HG02870 (cell line): ENCODE data around the gene TEDC2.
"Not testable (repeated sequence)": the region's sequence is repeated elsewhere in the genome, so short reads cannot be mapped to it uniquely, and the experiment has no call there.

Experiments used
- ATAC-seq: cut with Tn5 transposase; IDR thresholded peaks from one replicate; pipeline ENCODE4 v1.9.1; 2021; ENCODE audit warnings: mild to moderate bottlenecking, moderate library complexity; ENCODE audit not compliant: unreplicated experiment

TEDC2 gene

GRCh38 chr16:2437032-2437790 lies 22.7 kb upstream of the TEDC2 start:
- no peak for ATAC-seq

DNA sequence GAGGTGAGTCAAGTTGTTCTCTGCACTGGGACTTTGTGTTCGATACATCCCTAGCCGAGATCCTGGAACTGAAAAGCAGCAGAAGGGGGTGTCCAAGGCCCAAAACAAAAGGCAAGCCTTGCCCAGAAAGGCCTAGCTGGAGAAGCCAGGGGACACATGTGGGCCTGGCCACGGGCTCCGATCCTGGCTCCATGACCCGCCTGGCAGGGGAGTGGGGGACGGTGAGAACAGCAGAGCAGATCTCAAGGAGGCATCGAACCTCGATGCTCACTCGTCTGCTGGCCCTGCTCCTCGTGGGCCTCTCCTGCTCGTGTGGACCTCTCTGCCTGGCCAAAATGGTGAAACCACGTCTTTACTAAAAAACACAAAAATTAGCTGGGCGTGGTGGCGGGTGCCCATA lies 21.8 kb upstream of the TEDC2 start:
- no peak for ATAC-seq

GRCh38 chr16:2439598-2439997 lies 20.3 kb upstream of the TEDC2 start:
- no peak for ATAC-seq

GRCh38 chr16:2441143-2441804 lies 18.6 kb upstream of the TEDC2 start:
- ATAC-seq = not testable (repeated sequence)

DNA sequence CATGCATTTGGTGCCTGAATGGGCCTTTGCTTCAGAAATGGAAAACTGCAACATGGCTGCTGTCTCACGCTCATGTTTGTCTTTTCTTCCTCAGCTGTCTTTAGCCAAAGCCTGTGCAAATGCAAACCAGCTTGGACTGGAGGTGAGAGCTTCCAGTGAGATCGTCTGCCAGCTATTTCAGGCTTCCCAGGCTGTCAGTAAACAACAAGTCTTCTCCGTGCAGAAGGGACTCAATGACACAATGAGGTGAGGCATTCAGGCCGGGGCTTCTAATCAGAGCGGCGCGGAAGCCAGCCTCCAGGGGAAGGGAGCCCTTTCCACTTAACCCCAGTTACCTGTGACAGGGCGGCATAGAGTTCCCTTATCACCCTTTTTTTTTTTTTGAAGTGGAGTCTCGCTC lies 16.4 kb upstream of the TEDC2 start:
- ATAC-seq = no peak

- no peak for ATAC-seq
Measured at GRCh38 chr16:2447920-2448583, 11.9 kb upstream of the TEDC2 start.

DNA sequence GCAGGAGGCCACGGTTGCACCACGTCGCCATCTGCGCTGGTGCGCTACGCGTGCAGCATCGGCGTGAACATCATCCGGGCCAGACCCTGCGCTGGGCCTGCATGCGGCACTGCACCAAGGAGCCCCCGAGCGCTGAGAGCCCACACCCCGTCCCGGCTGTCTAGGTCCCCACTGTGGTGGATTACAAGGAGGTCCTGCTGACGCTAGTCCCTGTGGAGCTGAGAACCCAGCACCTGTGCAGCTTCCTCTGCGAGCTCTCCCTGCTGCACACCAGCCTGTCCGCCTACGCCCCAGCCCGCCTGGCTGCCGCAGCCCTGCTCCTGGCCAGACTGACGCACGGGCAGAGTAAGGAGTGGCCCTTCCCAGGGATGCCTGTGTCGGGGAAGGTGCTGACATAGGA lies 10.8 kb upstream of the TEDC2 start:
- no peak for ATAC-seq

DNA sequence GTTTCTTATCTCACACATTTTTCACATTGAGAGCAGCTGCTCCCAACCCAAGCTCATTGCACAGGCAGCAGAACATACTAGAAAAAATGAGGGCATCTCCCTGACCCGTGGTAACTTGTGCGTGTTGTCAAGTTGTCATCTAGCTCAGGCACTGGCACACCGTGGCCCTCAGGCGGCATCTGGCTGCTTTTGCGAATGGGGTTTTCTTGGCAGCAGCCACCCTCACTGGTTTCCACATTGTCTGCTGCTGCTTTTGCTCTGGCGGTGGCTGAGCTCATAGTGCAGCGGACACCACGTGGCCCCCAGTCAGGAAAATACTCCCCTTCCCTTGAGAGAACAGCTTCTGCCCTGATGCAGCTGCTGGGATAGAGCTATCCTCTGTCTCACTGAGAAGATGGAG lies 9.4 kb upstream of the TEDC2 start:
- no peak for ATAC-seq

DNA sequence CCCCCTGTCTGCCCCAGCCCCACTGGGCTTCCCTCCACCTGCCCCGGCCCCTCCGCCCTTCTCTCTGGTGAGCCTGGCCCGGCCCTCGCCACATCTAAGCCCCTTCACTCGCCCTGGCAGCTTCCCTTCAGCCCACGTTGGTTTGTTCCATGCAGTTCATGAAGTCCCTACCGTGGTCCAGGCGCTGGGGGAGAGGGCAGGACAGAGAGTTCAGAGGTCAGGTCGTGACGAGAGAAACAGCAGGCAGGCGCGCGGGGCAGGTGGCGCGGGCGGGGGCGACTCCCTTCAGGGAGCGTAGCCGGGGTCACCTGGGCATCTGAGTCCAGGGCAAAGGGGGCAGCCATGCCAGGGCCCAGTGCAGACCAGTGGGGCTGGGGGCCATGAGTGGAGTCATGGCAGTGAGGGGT lies 8.9 kb upstream of the TEDC2 start:
- ATAC-seq = no peak

- no peak for ATAC-seq
Measured at GRCh38 chr16:2451851-2452320, 8.0 kb upstream of the TEDC2 start.

DNA sequence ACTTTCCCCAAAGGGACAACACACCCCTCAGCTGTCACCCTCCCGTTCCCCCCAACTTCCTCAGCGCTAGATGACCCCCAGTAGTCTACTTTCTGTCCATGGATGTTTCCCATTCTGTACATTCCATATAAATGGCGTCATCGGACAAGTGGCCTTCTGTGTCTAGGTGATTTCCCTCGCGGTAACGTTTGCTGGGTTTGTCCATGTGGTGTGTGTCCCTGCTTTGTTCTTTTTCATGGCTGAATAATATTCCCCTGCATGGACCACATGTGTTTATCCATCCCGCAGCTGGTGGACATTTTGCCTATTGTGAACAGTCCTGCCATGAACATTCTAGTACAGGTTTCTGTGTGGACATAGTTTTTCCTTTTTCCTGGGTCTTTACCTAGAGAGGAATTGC lies 7.3 kb upstream of the TEDC2 start:
- ATAC-seq = no peak

DNA sequence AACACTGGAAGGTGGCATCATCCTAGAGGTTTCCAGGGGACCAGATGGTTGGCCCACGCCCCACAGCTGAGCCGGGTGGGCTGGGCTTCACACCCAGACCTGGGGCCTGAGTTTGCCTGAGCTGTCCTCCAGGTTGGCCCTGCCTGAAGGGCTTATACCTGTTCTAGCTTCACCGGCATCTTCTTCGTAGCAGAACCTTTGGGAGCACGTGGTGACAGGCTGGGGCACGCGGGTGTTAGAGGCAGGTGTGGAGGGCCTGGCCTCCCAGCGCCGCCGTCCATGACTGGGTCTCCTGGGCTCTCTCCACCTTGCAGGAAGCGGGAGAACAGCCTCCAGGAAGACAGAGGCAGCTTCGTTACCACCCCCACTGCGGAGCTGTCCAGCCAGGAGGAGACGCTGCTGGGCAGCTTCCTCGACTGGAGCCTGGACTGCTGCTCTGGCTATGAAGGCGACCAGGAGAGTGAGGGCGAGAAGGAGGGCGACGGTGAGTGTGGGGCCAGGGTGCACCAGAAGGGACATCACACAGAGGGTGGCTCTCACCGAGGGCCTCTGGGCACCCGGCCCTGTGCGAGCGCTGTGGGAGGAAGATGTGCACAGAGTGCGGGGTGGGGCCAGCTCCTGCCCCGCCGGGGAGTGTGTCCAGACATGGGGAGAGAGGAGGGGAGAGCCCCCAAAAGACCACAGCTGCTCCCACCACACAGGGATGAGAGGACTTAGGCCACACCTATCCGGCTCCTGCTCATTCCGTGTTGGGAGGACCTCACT lies 4.6 kb upstream of the TEDC2 start:
- ATAC-seq = no peak

DNA sequence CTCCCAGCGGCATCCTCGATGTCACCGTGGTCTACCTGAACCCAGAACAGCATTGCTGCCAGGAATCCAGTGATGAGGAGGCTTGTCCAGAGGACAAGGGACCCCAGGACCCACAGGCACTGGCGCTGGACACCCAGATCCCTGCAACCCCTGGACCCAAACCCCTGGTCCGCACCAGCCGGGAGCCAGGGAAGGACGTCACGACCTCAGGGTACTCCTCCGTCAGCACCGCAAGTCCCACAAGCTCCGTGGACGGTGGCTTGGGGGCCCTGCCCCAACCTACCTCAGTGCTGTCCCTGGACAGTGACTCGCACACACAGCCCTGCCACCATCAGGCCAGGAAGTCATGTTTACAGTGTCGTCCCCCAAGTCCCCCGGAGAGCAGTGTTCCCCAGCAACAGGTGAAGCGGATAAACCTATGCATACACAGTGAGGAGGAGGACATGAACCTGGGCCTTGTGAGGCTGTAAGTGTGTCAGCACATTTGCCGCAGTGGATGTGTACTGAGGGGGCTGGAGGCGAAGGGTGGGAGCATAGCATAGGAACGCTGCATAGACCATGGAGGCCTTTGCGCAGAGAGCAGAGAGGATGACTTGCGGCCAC lies 3.3 kb upstream of the TEDC2 start:
- no peak for ATAC-seq

DNA sequence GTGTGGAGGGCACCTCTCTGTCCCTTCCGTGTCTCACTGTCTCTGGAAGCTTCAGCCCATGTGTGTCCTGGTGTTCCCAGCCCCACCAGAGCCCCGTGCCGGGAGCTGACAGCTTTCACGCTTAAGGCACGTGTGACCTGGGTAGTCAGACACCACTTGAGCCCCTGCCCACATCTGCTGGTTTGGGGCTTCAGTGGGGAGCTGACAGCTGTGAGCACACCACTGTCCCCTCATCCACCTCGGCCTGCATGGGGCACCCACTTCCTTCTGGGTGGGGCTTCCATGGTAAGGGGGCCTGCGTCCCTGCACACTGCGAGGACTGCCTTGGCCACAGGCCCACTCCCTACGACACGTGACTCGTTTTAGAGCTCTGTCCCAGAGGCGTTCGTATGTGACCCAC lies 2.6 kb upstream of the TEDC2 start:
- ATAC-seq = no peak

- ATAC-seq = no peak
Measured at GRCh38 chr16:2457946-2458345, 2.0 kb upstream of the TEDC2 start.

GRCh38 chr16:2458887-2459646 lies 842 bp upstream of the TEDC2 start:
- ATAC-seq = no peak

DNA sequence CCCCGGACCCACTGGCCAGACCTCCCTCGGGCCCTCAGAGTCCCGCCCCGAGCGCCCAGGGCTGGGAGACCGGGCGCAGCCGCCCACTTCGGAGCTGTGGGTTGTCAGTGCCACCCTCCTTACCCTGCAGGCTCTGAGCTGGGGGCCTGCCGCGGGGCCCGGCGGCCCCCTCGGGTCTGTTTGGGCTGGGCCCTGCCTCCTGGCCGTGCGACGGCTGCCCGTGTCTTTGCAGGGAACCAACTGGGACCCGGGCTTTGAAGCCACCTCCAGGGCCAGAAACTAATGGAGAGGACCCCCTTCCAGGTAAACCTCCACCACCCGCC lies 443 bp downstream of the TEDC2 start:
- ATAC-seq = no peak

- no peak for ATAC-seq
Measured at GRCh38 chr16:2460916-2461315, 1.0 kb downstream of the TEDC2 start.

- no peak for ATAC-seq
Measured at GRCh38 chr16:2462031-2462866, 2.3 kb downstream of the TEDC2 start.
